ENCODE data around the gene PLXNA2.

The PLXNA2 gene

DNA sequence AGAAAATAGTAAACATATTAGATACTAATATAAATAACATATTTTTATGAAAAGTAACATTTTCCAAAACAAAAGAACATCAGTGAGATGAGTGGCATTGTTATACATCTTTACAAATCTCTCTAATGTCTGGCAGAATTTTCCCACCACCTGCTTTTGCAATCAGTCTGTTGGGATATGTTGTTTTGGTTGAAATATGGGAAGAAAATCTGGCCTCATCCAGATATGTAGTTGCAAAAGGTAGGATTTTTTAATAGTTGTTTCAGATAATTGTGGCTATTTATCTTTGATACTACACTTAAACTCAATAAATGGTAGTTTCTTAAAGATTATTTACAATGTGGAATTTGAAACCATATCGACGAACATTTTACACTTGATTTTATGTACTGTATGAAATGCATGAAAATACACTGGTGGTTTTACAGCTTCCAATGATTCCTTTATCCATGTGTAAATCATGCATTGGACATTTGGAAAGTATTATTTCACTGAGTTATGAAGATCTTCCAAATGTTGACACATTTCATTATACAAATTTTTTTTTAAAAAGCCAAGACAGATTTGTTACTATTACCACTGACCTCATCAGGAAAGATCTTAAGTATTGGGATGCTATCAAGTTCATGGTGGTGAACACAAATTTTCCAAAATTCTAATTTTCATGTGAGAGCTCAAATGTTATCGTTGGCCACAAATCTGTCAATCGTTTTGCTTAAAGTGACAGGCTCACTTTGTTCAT, 259.2 kb downstream of the PLXNA2 start:
- DNase-seq = no peak

DNA sequence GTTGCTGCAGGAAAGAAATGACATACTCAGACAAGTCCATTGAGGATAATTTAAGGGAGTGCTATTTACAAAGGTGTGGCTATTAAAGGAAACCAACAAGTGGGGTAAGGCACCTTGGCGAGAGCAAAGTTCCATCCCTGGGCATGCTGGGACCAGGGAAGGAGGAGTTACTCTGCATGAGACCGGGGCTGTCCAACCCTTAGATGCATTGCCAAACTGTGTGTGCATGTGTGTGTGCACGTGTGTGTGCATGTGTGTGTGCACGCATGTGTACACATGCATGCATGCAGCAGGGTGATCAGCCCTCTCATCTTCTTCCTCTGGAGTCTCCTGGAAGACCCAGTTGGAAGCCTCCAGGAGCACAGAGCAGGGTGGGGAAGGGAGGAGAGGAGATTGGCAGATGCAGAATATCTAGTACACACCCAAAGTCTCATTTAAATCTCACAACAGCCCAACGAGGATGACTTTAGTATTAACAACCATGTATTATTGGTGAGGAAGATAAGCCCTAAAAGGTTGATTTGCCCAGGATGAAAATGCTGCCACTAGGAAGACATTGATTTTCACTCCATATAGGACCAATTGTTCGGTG, 261.0 kb downstream of the PLXNA2 start:
- DNase-seq = no peak

DNA sequence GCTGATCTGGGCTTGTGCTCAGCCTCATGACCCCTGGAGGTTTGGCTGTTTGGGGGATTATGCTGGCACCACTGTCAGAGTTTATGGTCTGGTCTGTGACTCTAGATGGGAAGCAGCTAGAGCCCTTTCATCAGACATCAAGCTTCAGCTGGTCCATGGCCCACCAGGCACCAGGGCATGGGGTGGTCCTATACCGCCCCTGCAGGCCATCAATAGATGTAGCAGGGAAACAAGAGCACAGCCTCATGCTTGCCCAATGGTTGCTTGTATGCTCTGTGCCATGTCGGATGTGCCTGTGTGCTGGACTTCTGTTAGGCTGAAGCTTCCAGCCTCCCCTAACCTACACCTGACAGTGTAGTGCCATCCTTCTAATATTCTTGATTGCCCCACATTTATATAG, 262.2 kb downstream of the PLXNA2 start:
- no peak for DNase-seq

DNA sequence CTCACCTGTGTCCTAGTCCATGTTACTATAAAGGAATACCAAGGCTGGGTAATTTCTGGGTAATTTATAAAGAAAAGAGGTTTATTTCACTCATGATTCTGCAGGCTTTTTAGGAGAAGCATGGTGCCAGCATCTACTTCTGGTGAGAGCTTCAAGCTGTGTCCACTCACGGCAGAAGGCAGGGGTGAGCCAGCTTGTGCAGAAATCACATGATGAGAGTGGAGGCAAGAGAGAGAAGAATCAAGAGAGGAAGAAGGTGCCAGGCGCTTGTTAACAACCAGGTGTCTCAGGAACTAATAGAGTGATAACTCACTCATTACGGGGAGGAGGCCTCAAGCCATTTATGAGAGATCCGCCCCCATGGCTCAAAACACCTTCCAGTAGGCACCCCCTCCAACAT, 265.7 kb downstream of the PLXNA2 start:
- no peak for DNase-seq

DNA sequence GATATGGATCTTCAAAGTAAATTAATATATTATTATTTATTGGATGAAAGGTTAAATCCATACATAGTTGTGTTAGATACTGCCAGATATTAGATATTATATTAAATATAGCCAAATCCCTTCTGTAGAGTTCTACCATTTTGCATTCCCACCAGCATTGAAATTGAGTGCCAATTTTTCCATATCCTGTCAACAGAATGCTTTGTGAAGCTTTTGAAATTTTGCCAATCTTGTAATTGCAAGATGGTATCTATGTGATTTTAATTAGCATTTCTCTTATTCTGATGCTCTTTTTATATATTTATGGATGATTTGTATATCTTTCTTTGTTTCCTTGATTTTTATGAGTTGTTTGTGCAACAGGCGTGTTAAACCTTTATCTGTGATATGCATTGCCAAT, 266.3 kb downstream of the PLXNA2 start:
- no peak for DNase-seq

DNA sequence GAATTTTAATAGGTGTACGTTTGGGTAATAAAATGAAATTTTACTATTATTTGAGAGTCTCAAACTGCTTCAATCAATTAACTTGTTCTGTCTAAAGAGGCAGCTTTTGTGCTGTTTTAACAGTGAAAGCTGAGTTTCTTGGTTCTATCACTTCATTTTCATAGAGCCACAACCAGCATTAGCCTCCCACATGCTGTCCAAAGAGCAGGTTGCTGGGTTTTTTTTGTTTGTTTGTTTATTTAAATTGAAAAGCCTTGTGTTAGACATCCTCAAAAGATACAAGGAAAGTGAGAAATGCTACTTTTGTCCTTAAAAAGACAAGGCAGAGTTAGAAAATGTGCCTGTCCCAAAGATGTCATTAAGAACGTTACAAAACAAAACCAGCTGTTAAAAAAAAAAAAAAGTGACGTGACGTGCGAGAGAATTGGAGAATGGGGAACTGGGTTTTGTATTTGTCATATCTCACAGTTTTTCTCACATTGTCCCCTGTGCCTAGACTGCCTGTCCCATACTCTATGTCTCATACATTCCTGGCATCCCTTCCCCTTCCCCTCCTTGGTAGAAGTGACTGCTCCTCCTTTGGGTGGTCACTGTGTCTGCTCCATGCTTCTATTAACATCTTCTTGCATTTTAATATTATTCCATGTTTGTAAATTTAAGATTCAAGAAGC, 270.2 kb downstream of the PLXNA2 start:
- no peak for DNase-seq

DNA sequence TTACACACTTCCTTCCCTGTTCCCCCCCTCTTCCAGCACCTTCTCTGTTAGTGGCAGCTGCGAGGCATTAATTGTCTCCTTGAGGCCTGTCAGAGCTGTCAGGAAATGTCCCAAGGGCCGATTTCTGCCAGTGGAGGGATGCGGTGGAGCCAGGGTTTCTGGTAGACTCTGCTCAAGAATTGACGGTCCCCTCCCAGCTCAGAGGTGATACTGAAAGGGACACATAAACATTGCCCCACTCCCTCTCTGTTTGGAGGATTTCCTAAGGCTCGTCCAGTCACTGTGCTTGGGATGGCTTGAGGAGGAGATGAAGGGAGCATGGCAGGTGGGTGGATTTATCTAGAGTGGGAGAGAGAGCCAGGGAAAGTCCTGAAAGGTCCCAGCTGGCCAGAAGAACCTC, 271.8 kb downstream of the PLXNA2 start:
- DNase-seq = no peak
